ENCODE data around the gene DCC. TPM values are rescaled to one million over a fixed set of nuclear protein-coding genes. Genes with fewer than 3 reads are reported as not detected.

The DCC gene
- polyA plus RNA-seq, 2 of the 4 experiments (the other 2 are of a cell fraction) = 0.12 TPM; not detected in 1

DNA sequence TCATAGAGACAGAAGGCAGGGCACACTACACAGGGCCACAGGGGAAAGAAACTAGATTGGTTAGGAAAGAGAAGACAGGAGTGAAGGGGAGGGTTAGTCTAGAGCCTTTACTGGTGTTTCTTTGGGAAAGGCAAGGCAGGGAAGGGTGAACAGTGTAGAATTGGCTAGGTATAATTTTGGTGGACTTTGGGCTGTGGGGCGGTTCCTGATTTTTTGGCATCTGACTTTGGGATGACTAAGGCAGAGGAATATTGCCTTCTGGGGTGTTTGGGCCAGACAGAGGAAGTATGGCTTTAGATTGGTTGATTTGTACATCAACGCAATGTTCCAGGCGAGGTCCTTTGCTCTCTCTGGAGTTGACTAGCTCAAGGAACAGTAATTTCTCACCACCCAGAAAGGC, 534.8 kb downstream of the DCC start:
- TF ChIP-seq, protein P1, sequence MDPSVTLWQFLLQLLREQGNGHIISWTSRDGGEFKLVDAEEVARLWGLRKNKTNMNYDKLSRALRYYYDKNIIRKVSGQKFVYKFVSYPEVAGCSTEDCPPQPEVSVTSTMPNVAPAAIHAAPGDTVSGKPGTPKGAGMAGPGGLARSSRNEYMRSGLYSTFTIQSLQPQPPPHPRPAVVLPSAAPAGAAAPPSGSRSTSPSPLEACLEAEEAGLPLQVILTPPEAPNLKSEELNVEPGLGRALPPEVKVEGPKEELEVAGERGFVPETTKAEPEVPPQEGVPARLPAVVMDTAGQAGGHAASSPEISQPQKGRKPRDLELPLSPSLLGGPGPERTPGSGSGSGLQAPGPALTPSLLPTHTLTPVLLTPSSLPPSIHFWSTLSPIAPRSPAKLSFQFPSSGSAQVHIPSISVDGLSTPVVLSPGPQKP (IDR thresholded peaks at IDR 0.05; ENCODE audit: low read depth, low read length) = no peak
- TF ChIP-seq EHF (CRISPR knock-in tag; IDR thresholded peaks at IDR 0.05) (no peak), MAZ (IDR thresholded peaks at IDR 0.05; ENCODE audit: borderline replicate concordance, low read depth, low read length) (no peak), RAD21 (conservative IDR thresholded peaks at IDR 0.05 in 1 of 2, IDR thresholded peaks at IDR 0.05 in 1 of 2) (no peak), NR3C1 (IDR thresholded peaks at IDR 0.05) (no peak), POLR2A (IDR thresholded peaks at IDR 0.05; ENCODE audit: low read length) (no peak), CBX2 (IDR thresholded peaks at IDR 0.05; ENCODE audit: borderline replicate concordance, low read depth) (no peak), GATA3 (IDR thresholded peaks at IDR 0.05; ENCODE audit: borderline replicate concordance) (no peak), ZSCAN20 (CRISPR knock-in tag; IDR thresholded peaks at IDR 0.05) (no peak), CHD4 (IDR thresholded peaks at IDR 0.05; ENCODE audit: borderline replicate concordance) (no peak)
- TF ChIP-seq, protein P2, sequence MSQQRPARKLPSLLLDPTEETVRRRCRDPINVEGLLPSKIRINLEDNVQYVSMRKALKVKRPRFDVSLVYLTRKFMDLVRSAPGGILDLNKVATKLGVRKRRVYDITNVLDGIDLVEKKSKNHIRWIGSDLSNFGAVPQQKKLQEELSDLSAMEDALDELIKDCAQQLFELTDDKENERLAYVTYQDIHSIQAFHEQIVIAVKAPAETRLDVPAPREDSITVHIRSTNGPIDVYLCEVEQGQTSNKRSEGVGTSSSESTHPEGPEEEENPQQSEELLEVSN (IDR thresholded peaks at IDR 0.05; ENCODE audit: borderline replicate concordance, low read depth) = no peak
- TF ChIP-seq, protein P3, sequence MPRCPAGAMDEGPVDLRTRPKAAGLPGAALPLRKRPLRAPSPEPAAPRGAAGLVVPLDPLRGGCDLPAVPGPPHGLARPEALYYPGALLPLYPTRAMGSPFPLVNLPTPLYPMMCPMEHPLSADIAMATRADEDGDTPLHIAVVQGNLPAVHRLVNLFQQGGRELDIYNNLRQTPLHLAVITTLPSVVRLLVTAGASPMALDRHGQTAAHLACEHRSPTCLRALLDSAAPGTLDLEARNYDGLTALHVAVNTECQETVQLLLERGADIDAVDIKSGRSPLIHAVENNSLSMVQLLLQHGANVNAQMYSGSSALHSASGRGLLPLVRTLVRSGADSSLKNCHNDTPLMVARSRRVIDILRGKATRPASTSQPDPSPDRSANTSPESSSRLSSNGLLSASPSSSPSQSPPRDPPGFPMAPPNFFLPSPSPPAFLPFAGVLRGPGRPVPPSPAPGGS (IDR thresholded peaks at IDR 0.05) = no peak
- ATAC-seq (no peak), DNase-seq (ENCODE audit: low read depth in 1 of 2, low spot score in 1 of 2) (no peak), FAIRE-seq (no peak)
- ChIA-PET POLR2A (no interaction called here), CTCF (no interaction called here)
- H3K4me3 ChIP-seq = no peak overlapping the region
- H3K9me3 ChIP-seq = no peaks in the 10 kb centered on the region
- H3K27ac ChIP-seq = no peak overlapping the region
- H3K4me1 ChIP-seq = no peaks in the 10 kb centered on the region
- no peak overlapping the region for H3K4me2 ChIP-seq
- WGBS (ENCODE audit: missing lambda C conversion rate) = 34% methylated on average over 3 of the region's 3 CpGs

DNA sequence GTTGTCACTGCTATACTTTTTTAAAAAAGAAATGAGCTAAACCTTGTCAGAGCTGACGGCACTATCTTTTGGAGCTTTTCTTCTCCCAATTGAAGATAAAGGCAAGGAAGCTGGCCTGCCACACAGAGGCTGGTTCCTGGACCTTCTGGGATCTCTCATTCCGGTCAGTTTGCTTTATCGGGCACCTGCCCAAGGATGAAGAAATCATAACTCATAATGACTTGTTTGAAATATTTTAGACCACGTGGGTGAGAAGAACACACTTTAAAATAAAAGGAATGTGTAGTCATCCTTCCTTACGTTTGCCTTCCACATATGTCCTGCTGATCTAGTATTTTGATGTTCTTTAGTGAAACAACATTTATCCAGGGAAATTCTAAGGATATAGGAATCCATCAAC, 535.7 kb downstream of the DCC start:
- Histone ChIP-seq H3K4me1 (no peaks in the 10 kb centered on the region), H3K4me3 (no peak overlapping the region), H3K4me2 (no peak overlapping the region), H3K27ac (no peak overlapping the region), H3K9me3 (no peaks in the 10 kb centered on the region)
- FAIRE-seq = no peak
- no peak for DNase-seq (ENCODE audit: low read depth in 1 of 2, low spot score in 1 of 2)
- ATAC-seq = no peak
- CTCF ChIA-PET = no interaction called here
- TF ChIP-seq MYC (IDR thresholded peaks at IDR 0.05; ENCODE audit: borderline replicate concordance, low read length) (no peak), EHMT2 (IDR thresholded peaks at IDR 0.05; ENCODE audit: low read depth) (no peak), NR3C1 (IDR thresholded peaks at IDR 0.05) (no peak), GATA3 (IDR thresholded peaks at IDR 0.05; ENCODE audit: borderline replicate concordance) (no peak), HOXA7 (CRISPR knock-in tag; IDR thresholded peaks at IDR 0.05) (no peak), CEBPB (IDR thresholded peaks at IDR 0.05) (no peak), RAD21 (conservative IDR thresholded peaks at IDR 0.05 in 1 of 2, IDR thresholded peaks at IDR 0.05 in 1 of 2) (no peak), TP53 (CRISPR knock-in tag; IDR thresholded peaks at IDR 0.05) (no peak), CBX8 (IDR thresholded peaks at IDR 0.05) (no peak), MAZ (IDR thresholded peaks at IDR 0.05; ENCODE audit: borderline replicate concordance, low read depth, low read length) (no peak), CBX2 (IDR thresholded peaks at IDR 0.05; ENCODE audit: borderline replicate concordance, low read depth) (no peak), FOXS1 (CRISPR knock-in tag; IDR thresholded peaks at IDR 0.05) (no peak), TFCP2L1 (CRISPR knock-in tag; IDR thresholded peaks at IDR 0.05) (no peak), FOSL2 (IDR thresholded peaks at IDR 0.05) (no peak), FOSL2 (CRISPR knock-in tag; IDR thresholded peaks at IDR 0.05) (no peak), KDM1A (IDR thresholded peaks at IDR 0.05; ENCODE audit: low read depth) (no peak)
- TF ChIP-seq, protein P4, sequence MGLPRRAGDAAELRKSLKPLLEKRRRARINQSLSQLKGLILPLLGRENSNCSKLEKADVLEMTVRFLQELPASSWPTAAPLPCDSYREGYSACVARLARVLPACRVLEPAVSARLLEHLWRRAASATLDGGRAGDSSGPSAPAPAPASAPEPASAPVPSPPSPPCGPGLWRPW (IDR thresholded peaks at IDR 0.05) = no peak
- TF ChIP-seq, protein P5, sequence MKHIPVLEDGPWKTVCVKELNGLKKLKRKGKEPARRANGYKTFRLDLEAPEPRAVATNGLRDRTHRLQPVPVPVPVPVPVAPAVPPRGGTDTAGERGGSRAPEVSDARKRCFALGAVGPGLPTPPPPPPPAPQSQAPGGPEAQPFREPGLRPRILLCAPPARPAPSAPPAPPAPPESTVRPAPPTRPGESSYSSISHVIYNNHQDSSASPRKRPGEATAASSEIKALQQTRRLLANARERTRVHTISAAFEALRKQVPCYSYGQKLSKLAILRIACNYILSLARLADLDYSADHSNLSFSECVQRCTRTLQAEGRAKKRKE (CRISPR knock-in tag; IDR thresholded peaks at IDR 0.05; ENCODE audit: low read depth) = no peak
- TF ChIP-seq, protein P1 (IDR thresholded peaks at IDR 0.05; ENCODE audit: low read depth, low read length) = no peak
- TF ChIP-seq, protein P3 (IDR thresholded peaks at IDR 0.05) = no peak
- TF ChIP-seq, protein P6, sequence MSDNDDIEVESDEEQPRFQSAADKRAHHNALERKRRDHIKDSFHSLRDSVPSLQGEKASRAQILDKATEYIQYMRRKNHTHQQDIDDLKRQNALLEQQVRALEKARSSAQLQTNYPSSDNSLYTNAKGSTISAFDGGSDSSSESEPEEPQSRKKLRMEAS (IDR thresholded peaks at IDR 0.05) = no peak
- 12% methylated on average over 5 of the region's 5 CpGs for WGBS (ENCODE audit: missing lambda C conversion rate)
- POLR2A ChIA-PET = no interaction called here

Data from A549 (cell line).